K562 (cell line): ENCODE results near the gene CHMP2A. TPM values are rescaled to one million over a fixed set of nuclear protein-coding genes. Genes with fewer than 3 reads are reported as not detected.

Source experiments
- ARID1B ChIP-seq: fragments of 450-650 bp; IDR thresholded peaks from 2 replicates; pipeline ENCODE4 v1.6.1; 2016; ENCODE audit warnings: antibody characterized with exemption, mild to moderate bottlenecking, inconsistent platforms
- BRD9 ChIP-seq: fragments of 450-650 bp; IDR thresholded peaks from 2 replicates; pipeline ENCODE4 v1.6.1; 2018; ENCODE audit warnings: low read depth; ENCODE audit not compliant: partially characterized antibody
- ELF1 ChIP-seq: fragments of 200-800 bp; sonication (Bioruptor generic); IDR thresholded peaks from 2 replicates; pipeline ENCODE4 v1.6.1; 2016; ENCODE audit warnings: missing genetic modification characterization, missing compliant biosample characterization
- GATAD2A ChIP-seq: fragments of 450-650 bp; IDR thresholded peaks from 2 replicates; pipeline ENCODE4 v1.6.1; 2017
- KLF10 ChIP-seq: fragments of 250-450 bp; sonication (Bioruptor Pico); IDR thresholded peaks from 2 replicates; pipeline ENCODE4 v1.6.1; 2021; ENCODE audit warnings: matching md5 sums
- LCOR ChIP-seq: sonication (generic); formaldehyde crosslinking; IDR thresholded peaks from 2 replicates; pipeline ENCODE4 v1.8.0; 2022; ENCODE audit warnings: mild to moderate bottlenecking, missing genetic modification reagents
- NBN ChIP-seq: fragments of 450-650 bp; IDR thresholded peaks from 2 replicates; pipeline ENCODE4 v1.6.1; 2016; ENCODE audit warnings: low read depth, mild to moderate bottlenecking
- NFIX ChIP-seq: fragments of 250-450 bp; sonication (Bioruptor Pico); IDR thresholded peaks from 2 replicates; pipeline ENCODE4 v1.4.0; 2020; ENCODE audit warnings: low read depth, mild to moderate bottlenecking, moderate library complexity
- PHB ChIP-seq: fragments of 250-450 bp; sonication (Bioruptor Pico); IDR thresholded peaks from 2 replicates; pipeline ENCODE4 v1.5.0; 2021
- POLR2A ChIP-seq: fragments of 450-650 bp; conservative IDR thresholded peaks from 2 replicates; pipeline ENCODE4 v1.6.1; 2016
- RBBP5 ChIP-seq: fragments of 200-600 bp; sonication (generic); IDR thresholded peaks from 2 replicates; pipeline ENCODE4 v1.6.1; 2012; ENCODE audit warnings: borderline replicate concordance, mild to moderate bottlenecking, low read length, control low read depth, inconsistent platforms; ENCODE audit not compliant: insufficient read depth, poor library complexity, severe bottlenecking
- RBM39 ChIP-seq: fragments of 200-400 bp; formaldehyde crosslinking; optimal IDR thresholded peaks from 2 replicates; pipeline ENCODE3; 2018; ENCODE audit warnings: low read depth, low read length
- SRF ChIP-seq, 2 experiments: fragments of 250-450, 450-650 bp in 1 of 2; sonication (Bioruptor Pico) in 1 of 2; sonication (generic) in 1 of 2; formaldehyde crosslinking; IDR thresholded peaks; 2 replicates each; pipeline versions ENCODE4 v1.5.0 to v1.5.1; 2020 to 2022; ENCODE audit warnings: mild to moderate bottlenecking in 1 of 2, missing genetic modification reagents in 1 of 2
- TRIM28 ChIP-seq: fragments of 450-650 bp; IDR thresholded peaks from 2 replicates; pipeline ENCODE4 v1.6.1; 2017
- polyA plus RNA-seq, 8 experiments: library from polyadenylated mRNA; depleted of rRNA in 4 of 8; stranded (reverse) in 5 of 8; unstranded in 3 of 8; fragments of >200 nt; fragmentation: Nextera tagmentation in 2 of 8; fragmentation: Illumina TruSeq in 1 of 8; extraction: Ambion mirVana in 2 of 8; extraction: Trizol in 1 of 8; gene quantifications; 2 replicates each; pipeline versions ENCODE4 v1.2.1 to v1.2.3, GENCODE V29; 2011 to 2014; ENCODE audit warnings: inconsistent platforms in 1 of 8, missing spikeins in 1 of 8
- total RNA-seq, 7 experiments: library from RNA; depleted of rRNA in 6 of 7; stranded (reverse); fragments of >200 nt in 6 of 7; fragmentation: Illumina TruSeq in 2 of 7; extraction: Trizol in 2 of 7; gene quantifications; 2 replicates each; pipeline versions ENCODE4 v1.2.1 to v1.2.3, GENCODE V29; 2011 to 2021; ENCODE audit warnings: low replicate concordance in 1 of 7
- TF ChIP-seq, protein P1 (sequence below), 2 experiments: fragments of 200-800 bp in 1 of 2; sonication (Bioruptor generic) in 1 of 2; sonication (generic) in 1 of 2; formaldehyde crosslinking in 1 of 2; IDR thresholded peaks in 1 of 2; conservative IDR thresholded peaks in 1 of 2; 2 replicates each; pipeline versions ENCODE4 v1.5.0 to v1.6.1; 2016 to 2020; ENCODE audit warnings: missing compliant biosample characterization in 1 of 2, missing genetic modification characterization in 1 of 2, missing genetic modification reagents in 1 of 2
- TF ChIP-seq, protein P2 (sequence below), 2 experiments: fragments of 450-650 bp; IDR thresholded peaks; 2 replicates each; pipeline ENCODE4 v1.6.1; 2016; ENCODE audit warnings: mild to moderate bottlenecking in 2 of 2, borderline replicate concordance in 1 of 2, low read depth in 1 of 2, moderate library complexity in 1 of 2
- TF ChIP-seq, protein P3 (sequence below): sonication (generic); formaldehyde crosslinking; IDR thresholded peaks from 2 replicates; pipeline ENCODE4 v1.8.1; 2023; ENCODE audit warnings: mild to moderate bottlenecking, missing genetic modification reagents, moderate library complexity

The CHMP2A gene
- total and polyA plus RNA-seq, 9 of the 15 experiments (the other 6 are each of a cell fraction or from before 2014, with no cell fraction given): 57.6 to 159 (median 87.2) TPM

DNA sequence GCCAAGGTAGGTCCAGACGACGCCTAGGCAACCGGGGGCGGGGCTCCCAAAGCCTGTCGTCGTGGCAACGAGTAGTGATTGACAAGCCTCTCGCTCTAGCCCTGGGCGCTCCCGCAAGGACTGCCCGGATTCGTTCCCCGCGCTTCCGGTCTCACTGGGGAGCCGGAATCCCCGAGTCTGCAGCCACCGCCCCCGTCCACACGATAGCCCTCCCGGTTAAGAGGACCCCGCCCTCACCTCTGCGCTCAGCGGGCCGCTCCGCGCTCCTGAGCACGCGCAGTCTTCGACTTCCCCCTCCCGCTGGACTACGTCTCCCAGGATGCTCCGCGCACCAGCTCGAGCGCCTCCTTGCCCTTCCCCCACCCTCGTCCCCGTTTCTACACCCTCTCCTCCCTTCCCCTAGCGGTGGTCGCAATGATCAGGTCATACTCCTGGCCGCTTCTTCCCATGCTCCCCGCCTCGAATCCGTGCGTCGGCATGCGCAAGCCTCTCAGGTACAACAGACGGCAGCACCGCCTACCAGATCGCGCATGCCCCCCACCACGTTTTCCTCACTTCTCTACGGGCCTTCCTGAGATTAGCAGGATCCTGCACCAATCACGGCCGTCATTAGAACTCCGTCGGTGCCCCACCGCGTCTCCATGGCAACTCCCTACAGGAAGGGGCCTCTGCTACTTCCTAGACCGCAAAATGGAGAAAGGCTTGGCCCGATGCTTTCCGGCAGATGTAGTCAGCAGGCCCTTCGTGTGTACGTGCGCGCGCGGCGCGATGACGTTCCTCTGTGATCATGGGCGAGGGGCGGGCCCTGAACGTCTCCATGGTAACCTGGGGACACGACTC lies 18.1 kb upstream of the CHMP2A start, which contains the start of gene MZF1 (continued):
- TF ChIP-seq, protein P1, sequence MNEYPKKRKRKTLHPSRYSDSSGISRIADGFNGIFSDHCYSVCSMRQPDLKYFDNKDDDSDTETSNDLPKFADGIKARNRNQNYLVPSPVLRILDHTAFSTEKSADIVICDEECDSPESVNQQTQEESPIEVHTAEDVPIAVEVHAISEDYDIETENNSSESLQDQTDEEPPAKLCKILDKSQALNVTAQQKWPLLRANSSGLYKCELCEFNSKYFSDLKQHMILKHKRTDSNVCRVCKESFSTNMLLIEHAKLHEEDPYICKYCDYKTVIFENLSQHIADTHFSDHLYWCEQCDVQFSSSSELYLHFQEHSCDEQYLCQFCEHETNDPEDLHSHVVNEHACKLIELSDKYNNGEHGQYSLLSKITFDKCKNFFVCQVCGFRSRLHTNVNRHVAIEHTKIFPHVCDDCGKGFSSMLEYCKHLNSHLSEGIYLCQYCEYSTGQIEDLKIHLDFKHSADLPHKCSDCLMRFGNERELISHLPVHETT (CRISPR knock-in tag; conservative IDR thresholded peaks at IDR 0.05 in 1 of 2, IDR thresholded peaks at IDR 0.05 in 1 of 2): peak in 1 of 2 experiments; percentile 95; a peak in 2 of 4 replicates
- TF ChIP-seq, protein P2, sequence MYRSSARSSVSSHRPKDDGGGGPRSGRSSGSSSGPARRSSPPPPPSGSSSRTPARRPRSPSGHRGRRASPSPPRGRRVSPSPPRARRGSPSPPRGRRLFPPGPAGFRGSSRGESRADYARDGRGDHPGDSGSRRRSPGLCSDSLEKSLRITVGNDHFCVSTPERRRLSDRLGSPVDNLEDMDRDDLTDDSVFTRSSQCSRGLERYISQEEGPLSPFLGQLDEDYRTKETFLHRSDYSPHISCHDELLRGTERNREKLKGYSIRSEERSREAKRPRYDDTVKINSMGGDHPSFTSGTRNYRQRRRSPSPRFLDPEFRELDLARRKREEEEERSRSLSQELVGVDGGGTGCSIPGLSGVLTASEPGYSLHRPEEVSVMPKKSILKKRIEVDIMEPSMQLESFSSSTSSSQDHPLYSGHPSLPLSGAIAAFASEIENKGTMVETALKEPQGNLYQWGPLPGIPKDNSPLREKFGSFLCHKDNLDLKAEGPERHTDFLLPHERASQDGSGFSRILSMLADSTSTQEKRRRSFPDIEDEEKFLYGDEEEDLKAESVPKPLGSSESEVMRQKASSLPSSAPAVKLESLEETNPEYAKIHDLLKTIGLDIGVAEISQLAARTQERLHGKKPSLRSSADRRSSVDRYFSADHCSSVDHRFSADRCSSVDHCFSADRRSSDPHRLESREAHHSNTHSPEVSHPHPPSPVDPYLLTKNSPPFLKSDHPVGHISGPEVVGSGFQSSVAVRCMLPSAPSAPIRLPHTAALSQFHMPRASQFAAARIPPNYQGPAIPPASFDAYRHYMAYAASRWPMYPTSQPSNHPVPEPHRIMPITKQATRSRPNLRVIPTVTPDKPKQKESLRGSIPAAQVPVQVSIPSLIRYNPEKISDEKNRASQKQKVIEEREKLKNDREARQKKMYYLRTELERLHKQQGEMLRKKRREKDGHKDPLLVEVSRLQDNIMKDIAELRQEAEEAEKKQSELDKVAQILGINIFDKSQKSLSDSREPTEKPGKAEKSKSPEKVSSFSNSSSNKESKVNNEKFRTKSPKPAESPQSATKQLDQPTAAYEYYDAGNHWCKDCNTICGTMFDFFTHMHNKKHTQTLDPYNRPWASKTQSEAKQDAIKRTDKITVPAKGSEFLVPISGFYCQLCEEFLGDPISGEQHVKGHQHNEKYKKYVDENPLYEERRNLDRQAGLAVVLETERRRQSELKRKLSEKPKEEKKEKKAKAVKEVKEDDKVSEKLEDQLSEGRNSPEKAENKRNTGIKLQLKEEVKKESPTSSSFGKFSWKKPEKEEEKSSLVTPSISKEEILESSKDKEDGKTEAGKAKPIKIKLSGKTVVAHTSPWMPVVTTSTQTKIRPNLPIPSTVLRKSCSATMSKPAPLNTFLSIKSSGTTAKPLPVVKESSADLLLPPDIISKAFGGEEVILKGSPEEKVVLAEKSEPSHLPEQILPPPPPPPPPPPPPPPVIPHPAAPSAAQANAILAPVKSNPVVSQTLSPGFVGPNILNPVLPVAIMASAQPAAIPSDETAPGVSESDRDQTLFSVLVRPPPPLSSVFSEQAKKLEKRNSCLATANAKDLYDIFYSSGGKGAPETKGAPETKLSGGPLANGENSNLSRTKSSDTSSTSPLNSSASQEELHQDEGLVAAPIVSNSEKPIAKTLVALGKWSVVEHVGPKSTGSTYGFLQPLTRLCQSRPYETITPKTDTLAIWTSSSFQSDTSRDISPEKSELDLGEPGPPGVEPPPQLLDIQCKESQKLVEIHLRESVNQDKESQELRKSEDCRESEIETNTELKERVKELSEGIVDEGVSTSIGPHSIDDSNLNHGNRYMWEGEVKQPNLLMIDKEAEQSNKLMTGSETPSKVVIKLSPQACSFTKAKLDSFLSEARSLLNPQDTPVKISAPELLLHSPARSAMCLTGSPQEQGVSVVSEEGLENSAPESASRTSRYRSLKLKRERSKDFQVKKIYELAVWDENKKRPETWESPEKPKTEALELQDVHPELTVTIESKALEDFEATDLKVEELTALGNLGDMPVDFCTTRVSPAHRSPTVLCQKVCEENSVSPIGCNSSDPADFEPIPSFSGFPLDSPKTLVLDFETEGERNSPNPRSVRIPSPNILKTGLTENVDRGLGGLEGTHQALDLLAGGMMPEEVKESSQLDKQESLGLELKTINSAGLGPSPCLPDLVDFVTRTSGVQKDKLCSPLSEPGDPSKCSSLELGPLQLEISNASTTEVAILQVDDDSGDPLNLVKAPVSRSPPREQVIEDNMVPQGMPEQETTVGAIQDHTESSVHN (IDR thresholded peaks at IDR 0.05; ENCODE audit: borderline replicate concordance in 1 of 2, low read depth in 1 of 2): no peak
- peak; percentile 87 for TF ChIP-seq POLR2A
- peak; percentile 56; the same call in 1 of the 2 replicates for TF ChIP-seq TRIM28
- no peak for TF ChIP-seq KLF10 (CRISPR knock-in tag)
- TF ChIP-seq, protein P3, sequence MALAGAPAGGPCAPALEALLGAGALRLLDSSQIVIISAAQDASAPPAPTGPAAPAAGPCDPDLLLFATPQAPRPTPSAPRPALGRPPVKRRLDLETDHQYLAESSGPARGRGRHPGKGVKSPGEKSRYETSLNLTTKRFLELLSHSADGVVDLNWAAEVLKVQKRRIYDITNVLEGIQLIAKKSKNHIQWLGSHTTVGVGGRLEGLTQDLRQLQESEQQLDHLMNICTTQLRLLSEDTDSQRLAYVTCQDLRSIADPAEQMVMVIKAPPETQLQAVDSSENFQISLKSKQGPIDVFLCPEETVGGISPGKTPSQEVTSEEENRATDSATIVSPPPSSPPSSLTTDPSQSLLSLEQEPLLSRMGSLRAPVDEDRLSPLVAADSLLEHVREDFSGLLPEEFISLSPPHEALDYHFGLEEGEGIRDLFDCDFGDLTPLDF (CRISPR knock-in tag): peak; percentile 86
- peak; percentile 77 for TF ChIP-seq RBBP5
- no peak for TF ChIP-seq GATAD2A
- TF ChIP-seq NBN: peak; percentile 68
- TF ChIP-seq ELF1 (tag): peak; percentile 86
- TF ChIP-seq ARID1B: peak; percentile 17
- TF ChIP-seq NFIX (CRISPR knock-in tag): no peak
- no peak; the same call in 1 of the 2 replicates for TF ChIP-seq LCOR (CRISPR knock-in tag)
- TF ChIP-seq RBM39: peak; percentile 85
- no peak for TF ChIP-seq PHB (CRISPR knock-in tag)
- no peak for TF ChIP-seq BRD9
- peak in 1 of 2 experiments; percentile 47; a peak in 1 of 4 replicates for TF ChIP-seq SRF (CRISPR knock-in tag; IDR thresholded peaks at IDR 0.05)
